ENCODE results near the gene PDE6A. TPM values are rescaled to one million over a fixed set of nuclear protein-coding genes. Genes with fewer than 3 reads are reported as not detected.

The PDE6A gene
- total RNA-seq, 1 donor from 2014 or later = not detected

DNA sequence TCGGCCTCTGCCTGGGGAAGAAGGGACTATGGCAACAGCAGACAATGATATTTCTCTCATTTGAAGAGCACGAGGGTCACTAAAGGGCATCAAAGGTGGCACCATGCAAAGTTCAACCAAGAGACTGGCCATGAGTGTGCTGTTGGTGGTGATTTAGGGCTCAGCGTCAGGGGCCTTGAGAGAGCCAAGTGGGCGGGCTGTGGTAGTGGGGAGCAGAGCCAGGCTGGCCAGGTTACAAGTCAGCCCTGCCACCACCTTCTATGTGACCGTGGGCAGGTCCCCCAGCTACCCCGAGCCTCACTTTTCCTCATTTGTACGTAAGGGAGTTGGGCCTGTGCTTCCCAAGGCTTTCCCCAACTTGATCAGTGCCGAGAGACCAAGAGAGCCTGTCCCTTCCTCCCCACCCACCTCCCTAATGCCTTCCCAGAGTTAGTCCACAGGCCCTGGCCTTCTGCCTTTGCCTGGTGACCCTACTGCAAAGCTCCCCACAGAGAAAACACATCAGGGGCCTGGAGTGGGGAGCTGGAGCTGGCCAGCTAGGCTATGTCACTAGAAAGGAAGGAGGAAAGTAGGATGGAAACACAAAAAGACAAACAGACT lies 104.3 kb downstream of the PDE6A start:
- ATAC-seq = no peak

DNA sequence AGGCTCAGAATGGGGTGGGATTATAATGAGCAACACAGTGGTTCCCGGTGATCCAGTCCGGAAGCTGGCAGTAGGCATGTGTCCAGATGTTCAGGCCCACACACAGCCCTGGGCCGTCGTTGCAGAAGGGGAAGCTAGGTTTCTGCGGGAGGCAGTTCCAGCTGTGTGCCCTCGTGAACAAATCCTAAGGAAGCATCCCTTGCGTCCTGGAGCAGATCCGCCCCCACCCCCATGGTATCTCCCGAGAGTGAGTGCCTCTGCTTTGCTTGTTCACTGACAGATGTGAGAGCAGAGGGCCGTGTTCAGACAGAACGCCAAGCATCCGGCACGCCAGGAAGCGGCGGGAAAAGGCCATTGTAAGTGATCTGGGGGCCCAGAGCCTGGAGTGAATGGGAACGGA lies 104.8 kb downstream of the PDE6A start:
- no peak for ATAC-seq
- no peak for DNase-seq (ENCODE audit: low spot score)

More for the DNA sequence above, 104.3 kb downstream of the PDE6A start:
- no peak for DNase-seq (ENCODE audit: low spot score)

DNA sequence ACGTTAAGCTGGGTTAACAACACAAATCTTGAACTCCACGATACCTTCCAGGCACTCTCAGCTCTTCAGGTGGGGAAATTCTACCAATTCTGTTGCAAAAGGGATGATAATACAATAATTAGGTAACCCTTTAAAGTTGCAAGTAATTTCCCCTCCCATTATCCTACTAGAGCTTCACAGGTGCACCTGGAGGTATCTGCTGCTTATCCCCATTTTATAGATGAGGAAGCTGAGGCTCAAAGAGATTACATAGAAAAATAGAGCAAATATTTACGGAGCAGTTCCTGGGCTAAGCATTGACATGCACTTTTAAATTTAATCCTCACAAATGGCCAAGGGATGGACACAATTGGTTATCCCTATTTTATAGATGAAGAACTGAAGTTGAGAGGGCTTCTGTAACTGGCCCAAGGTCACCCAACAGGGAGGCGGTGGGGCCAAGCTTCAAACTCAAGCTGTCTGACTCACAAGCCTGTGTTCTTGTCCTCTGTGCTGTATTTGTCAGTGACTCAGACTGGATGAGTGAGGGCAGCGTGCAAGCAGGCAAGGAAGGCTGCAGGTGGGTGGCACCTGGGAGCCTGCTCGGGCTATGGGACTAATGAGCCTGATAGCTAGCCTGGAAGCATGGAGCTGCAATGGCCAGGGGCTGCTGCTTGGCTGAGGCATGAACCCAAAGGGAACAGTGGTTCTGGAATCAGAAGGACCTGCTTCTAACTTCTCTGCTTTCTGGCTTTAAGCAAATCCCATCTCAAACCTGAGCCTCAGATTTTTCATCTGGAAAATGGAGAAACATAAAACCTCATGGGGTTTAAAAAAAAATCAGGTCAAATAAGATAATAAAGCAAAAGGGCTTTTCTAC lies 105.5 kb downstream of the PDE6A start:
- no peak for DNase-seq (ENCODE audit: low spot score)
- no peak for ATAC-seq

DNA sequence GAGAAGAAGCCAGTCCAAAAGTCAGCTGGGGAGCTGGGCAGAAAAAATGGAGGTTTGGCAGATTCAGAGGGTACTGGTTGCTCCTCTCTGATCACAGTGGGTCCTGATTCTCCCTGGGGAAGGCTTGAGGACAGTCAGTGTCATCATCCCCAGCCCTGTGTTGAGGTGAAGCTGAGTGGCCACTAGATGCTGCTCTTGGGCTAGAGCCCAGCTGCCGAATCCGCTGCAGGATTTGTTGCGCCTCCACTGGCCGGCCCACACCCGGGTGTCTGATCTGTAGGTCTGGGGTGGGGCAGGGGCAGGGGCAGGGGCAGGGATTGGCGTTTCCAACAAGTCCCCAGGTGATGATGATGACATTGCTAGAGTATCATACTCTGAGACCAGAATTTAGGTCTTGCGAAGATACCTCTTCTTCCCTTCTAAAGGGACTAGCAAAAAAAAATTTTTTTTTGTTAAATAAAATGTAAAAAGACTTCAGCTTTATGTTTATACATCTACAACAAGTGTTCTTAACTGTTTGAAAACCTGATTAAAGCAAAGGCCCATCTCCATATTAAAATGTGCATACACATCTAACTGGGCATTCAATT lies 106.8 kb downstream of the PDE6A start:
- ATAC-seq = peak; percentile 63
- DNase-seq (ENCODE audit: low spot score) = no peak

- DNase-seq (ENCODE audit: low spot score) = no peak
- no peak for ATAC-seq
Observed at GRCh38 chr5:149836451-149837139, 108.0 kb downstream of the PDE6A start.

GRCh38 chr5:149834246-149834855 lies 110.2 kb downstream of the PDE6A start:
- ATAC-seq = peak; percentile 79
- DNase-seq (ENCODE audit: low spot score) = no peak

- ATAC-seq = no peak
- DNase-seq (ENCODE audit: low spot score) = no peak
Observed at GRCh38 chr5:149833116-149833827, 111.3 kb downstream of the PDE6A start.

GRCh38 chr5:149832636-149833035 lies 112.0 kb downstream of the PDE6A start:
- ATAC-seq (no peak), DNase-seq (ENCODE audit: low spot score) (no peak)

- ATAC-seq (no peak), DNase-seq (ENCODE audit: low spot score) (no peak)
Observed at GRCh38 chr5:149831492-149831891, 113.1 kb downstream of the PDE6A start.

DNA sequence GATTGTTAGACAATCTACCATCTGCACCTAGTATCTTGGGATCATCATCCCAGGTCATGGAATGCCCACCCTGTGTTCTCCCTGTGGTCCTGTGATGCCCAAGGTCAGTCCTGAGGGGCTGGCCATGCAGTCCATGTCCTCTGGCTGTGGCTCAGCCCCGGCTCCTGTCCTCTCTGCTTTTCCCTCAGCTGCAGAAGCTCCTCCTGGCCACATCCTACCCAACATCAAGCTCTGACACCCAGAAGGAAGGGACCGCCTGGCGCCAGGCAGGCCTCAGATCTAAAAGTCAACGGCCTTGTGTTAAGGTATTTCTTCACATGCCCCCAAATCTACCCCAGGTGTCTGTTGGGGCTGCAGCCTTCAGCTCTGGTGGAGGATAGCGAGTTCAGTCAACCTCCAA lies 114.0 kb downstream of the PDE6A start:
- ATAC-seq (no peak), DNase-seq (ENCODE audit: low spot score) (no peak)

DNA sequence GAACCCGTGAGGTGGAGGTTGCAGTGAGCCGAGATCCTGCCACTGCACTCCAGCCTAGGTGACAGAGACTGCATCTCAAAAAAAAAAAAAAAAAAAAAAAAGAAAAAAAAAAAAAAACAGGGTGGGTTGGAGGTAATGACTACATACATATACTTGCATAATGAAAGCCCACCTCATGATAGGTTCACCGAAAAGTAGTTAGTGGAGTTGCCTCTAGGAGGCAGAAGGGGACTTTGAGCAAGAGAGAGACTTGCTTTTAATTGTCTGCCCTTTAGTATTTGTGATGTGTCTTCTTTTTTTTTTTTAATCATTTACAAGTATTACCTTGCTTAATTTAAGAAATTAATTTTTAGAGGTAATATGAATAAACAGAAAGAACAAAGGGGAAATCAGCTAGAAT lies 114.6 kb downstream of the PDE6A start:
- ATAC-seq = no peak
- DNase-seq (ENCODE audit: low spot score) = no peak

GRCh38 chr5:149828161-149829011 lies 116.2 kb downstream of the PDE6A start:
- DNase-seq (ENCODE audit: low spot score) = peak; percentile 82
- ATAC-seq = peak; percentile 93

DNA sequence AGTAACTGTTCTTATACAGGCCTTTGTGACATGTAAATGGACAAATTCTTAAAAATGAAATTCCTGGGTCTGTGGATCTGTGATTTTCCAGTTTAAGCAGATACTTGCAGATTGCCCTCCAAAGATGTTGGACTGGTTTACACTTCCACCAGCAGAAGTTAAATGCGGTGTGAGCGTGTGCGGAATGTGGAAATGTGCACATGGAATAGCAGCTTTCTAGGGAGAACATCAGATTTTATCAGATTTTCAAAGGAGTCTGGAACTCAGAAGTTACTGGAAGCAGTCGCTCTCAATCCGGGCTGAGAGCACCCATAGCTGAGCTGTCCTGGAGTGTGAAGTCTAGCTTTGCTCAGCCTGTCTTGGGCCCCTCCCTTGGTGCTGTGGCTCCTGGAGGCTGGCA lies 117.0 kb downstream of the PDE6A start:
- ATAC-seq (no peak), DNase-seq (ENCODE audit: low spot score) (no peak)

- ATAC-seq = no peak
- no peak for DNase-seq (ENCODE audit: low spot score)
Observed at GRCh38 chr5:149827086-149827485, 117.5 kb downstream of the PDE6A start.

DNA sequence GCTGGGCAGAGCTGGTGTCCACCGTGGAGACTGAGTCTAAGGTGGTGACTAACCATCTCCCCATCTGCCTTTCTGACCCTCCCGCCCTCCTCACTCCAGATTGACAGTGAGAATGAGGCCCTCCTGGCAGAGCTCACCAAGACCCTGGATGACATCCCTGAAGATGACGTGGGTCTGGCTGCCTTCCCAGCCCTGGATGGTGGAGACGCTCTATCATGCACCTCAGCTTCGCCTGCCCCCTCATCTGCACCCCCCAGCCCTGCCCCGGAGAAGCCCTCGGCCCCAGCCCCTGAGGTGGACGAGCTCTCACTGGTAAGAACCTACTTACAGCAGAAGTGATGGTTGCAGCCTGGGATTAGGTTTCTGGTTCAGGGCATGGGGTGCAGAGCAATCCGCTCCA lies 118.0 kb downstream of the PDE6A start:
- DNase-seq (ENCODE audit: low spot score) (no peak), ATAC-seq (no peak)

DNA sequence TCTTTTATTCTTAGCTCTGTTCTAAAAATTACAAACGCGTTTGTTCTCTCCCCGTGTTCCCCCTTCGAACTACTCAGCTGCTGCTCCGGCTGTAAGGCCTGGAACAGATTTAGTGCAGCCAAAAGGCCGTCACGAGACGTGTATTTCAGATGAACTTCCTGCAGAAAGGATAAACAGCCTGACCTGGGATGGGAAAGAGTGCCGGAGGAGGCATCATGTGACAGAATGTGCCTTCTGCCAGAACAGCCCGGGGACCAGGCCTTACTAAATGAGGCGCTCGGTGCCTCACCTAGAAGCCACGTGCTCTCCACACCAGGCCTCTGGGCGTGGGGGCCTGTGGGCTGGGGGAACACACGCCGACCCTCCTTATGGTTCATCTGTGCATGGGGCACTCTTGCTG lies 119.7 kb downstream of the PDE6A start:
- ATAC-seq (peak; percentile 30), DNase-seq (ENCODE audit: low spot score) (no peak)

GRCh38 chr5:149824120-149824519 lies 120.5 kb downstream of the PDE6A start:
- no peak for ATAC-seq
- DNase-seq (ENCODE audit: low spot score) = no peak

DNA sequence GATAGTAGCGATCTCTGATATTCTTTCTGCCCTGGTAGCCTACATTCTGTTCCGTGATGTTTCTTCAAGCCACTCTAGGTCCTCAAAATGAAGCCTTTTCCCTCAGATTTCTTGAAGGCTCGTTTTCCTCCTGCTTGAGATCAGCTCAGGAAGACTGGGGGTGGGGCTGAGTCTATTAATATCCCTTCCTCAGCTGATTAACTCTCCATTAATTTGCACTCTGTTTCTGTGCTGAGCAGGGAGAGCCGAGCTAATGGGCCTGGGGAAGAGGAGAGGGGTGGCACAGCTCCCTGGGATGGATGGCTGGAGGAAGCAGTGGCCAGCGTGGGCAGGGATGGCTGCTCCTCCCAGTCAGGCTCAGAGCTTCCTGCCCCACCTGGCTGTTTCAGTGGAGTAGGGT lies 121.2 kb downstream of the PDE6A start:
- ATAC-seq (no peak), DNase-seq (ENCODE audit: low spot score) (no peak)

- DNase-seq (ENCODE audit: low spot score) (no peak), ATAC-seq (peak; percentile 9)
Observed at GRCh38 chr5:149822301-149822700, 122.3 kb downstream of the PDE6A start.
